ENCODE measurements around the gene CPNE7.

CPNE7 gene

GRCh38 chr16:89610108-89610453 is 34.5 kb downstream of the CPNE7 start:
- no peak overlapping the region for H3K4me3 ChIP-seq (ENCODE audit: low read length, poor library complexity, severe bottlenecking)
- no peak overlapping the region for H2AFZ ChIP-seq (ENCODE audit: low read length)
- H3K9ac ChIP-seq (ENCODE audit: low read depth, low read length, poor library complexity, severe bottlenecking), result no peak overlapping the region
- H3K9me3 ChIP-seq (ENCODE audit: insufficient read depth, low read depth, low read length), result no peaks in the 10 kb centered on the region
- no peaks in the 10 kb centered on the region for H4K20me1 ChIP-seq (ENCODE audit: insufficient read depth, low read length, poor library complexity, severe bottlenecking)
- H3K79me2 ChIP-seq (ENCODE audit: insufficient read depth, low read length), result no peaks in the 10 kb centered on the region
- TF ChIP-seq EZH2phosphoT487 (IDR thresholded peaks at IDR 0.05; ENCODE audit: borderline replicate concordance) (no peak), CTCF (conservative IDR thresholded peaks at IDR 0.05; ENCODE audit: low read length) (no peak)
- H3K36me3 ChIP-seq (ENCODE audit: insufficient read depth, low read length), result no peaks in the 10 kb centered on the region
- no peaks in the 10 kb centered on the region for H3F3A ChIP-seq (ENCODE audit: low read depth)
- no peak overlapping the region for H3K4me2 ChIP-seq (ENCODE audit: low read depth, low read length, poor library complexity, severe bottlenecking)
- H3K27me3 ChIP-seq (ENCODE audit: insufficient read depth, low read length, poor library complexity, severe bottlenecking), result no peaks in the 10 kb centered on the region
- H3K4me1 ChIP-seq (ENCODE audit: insufficient read depth, low read length, poor library complexity, severe bottlenecking), result peaks cover 9% of the 10 kb centered on the region
- no peaks in the 10 kb centered on the region for H3K9me2 ChIP-seq (replicated peaks; ENCODE audit: low read depth, low read length)

- no peaks in the 10 kb centered on the region for H3K9me2 ChIP-seq (replicated peaks; ENCODE audit: low read depth, low read length)
- H3K9ac ChIP-seq (ENCODE audit: low read depth, low read length, poor library complexity, severe bottlenecking), result no peak overlapping the region
- H3K27me3 ChIP-seq (ENCODE audit: insufficient read depth, low read length, poor library complexity, severe bottlenecking), result no peaks in the 10 kb centered on the region
- H3F3A ChIP-seq (ENCODE audit: low read depth), result no peaks in the 10 kb centered on the region
- TF ChIP-seq EZH2phosphoT487 (IDR thresholded peaks at IDR 0.05; ENCODE audit: borderline replicate concordance), result no peak
- no peak for TF ChIP-seq CTCF (conservative IDR thresholded peaks at IDR 0.05; ENCODE audit: low read length)
- H3K9me3 ChIP-seq (ENCODE audit: insufficient read depth, low read depth, low read length), result no peaks in the 10 kb centered on the region
- H3K4me2 ChIP-seq (ENCODE audit: low read depth, low read length, poor library complexity, severe bottlenecking), result peak overlapping the region; percentile 46
- H2AFZ ChIP-seq (ENCODE audit: low read length), result no peak overlapping the region
- H3K4me3 ChIP-seq (ENCODE audit: low read length, poor library complexity, severe bottlenecking), result no peak overlapping the region
- H3K4me1 ChIP-seq (ENCODE audit: insufficient read depth, low read length, poor library complexity, severe bottlenecking), result peaks cover 16% of the 10 kb centered on the region
- no peaks in the 10 kb centered on the region for H4K20me1 ChIP-seq (ENCODE audit: insufficient read depth, low read length, poor library complexity, severe bottlenecking)
- no peaks in the 10 kb centered on the region for H3K79me2 ChIP-seq (ENCODE audit: insufficient read depth, low read length)
- no peaks in the 10 kb centered on the region for H3K36me3 ChIP-seq (ENCODE audit: insufficient read depth, low read length)
Observed at GRCh38 chr16:89612415-89613166, 37.0 kb downstream of the CPNE7 start.

- TF ChIP-seq EZH2phosphoT487 (IDR thresholded peaks at IDR 0.05; ENCODE audit: borderline replicate concordance), result no peak
- no peak for TF ChIP-seq CTCF (conservative IDR thresholded peaks at IDR 0.05; ENCODE audit: low read length)
- peak within 1 kb of the TSS; percentile 55; the same call in 1 of the 2 replicates for H2AFZ ChIP-seq (ENCODE audit: low read length)
- H3K9me2 ChIP-seq (replicated peaks; ENCODE audit: low read depth, low read length), result no peaks in the 10 kb centered on the region
- peak within 1 kb of the TSS; percentile 43 for H3K9ac ChIP-seq (ENCODE audit: low read depth, low read length, poor library complexity, severe bottlenecking)
- H3K4me2 ChIP-seq (ENCODE audit: low read depth, low read length, poor library complexity, severe bottlenecking), result peak within 1 kb of the TSS; percentile 46
- no peak within 1 kb of the TSS for H3K4me3 ChIP-seq (ENCODE audit: low read length, poor library complexity, severe bottlenecking)
- no peaks in the 10 kb centered on the region for H3K9me3 ChIP-seq (ENCODE audit: insufficient read depth, low read depth, low read length)
- no peaks in the 10 kb centered on the region for H3K36me3 ChIP-seq (ENCODE audit: insufficient read depth, low read length)
- H3K79me2 ChIP-seq (ENCODE audit: insufficient read depth, low read length), result no peaks in the 10 kb centered on the region
- no peaks in the 10 kb centered on the region for H3F3A ChIP-seq (ENCODE audit: low read depth)
- H3K4me1 ChIP-seq (ENCODE audit: insufficient read depth, low read length, poor library complexity, severe bottlenecking), result peaks cover 16% of the 10 kb centered on the region
- no peaks in the 10 kb centered on the region for H4K20me1 ChIP-seq (ENCODE audit: insufficient read depth, low read length, poor library complexity, severe bottlenecking)
- no peaks in the 10 kb centered on the region for H3K27me3 ChIP-seq (ENCODE audit: insufficient read depth, low read length, poor library complexity, severe bottlenecking)
Observed at GRCh38 chr16:89613231-89613953, 37.8 kb downstream of the CPNE7 start, which contains the start of gene DPEP1. TSS of gene DPEP1 (plus strand) at chr16:89613642. CDS start at chr16:89630411, 16,769 bp downstream.
